Measurements from ENCODE around the gene HSPBP1. TPM values are rescaled to one million over a fixed set of nuclear protein-coding genes. Genes with fewer than 3 reads are reported as not detected.

HSPBP1 gene
- total RNA-seq, 1 donor from 2014 or later = 15.0 TPM

DNA sequence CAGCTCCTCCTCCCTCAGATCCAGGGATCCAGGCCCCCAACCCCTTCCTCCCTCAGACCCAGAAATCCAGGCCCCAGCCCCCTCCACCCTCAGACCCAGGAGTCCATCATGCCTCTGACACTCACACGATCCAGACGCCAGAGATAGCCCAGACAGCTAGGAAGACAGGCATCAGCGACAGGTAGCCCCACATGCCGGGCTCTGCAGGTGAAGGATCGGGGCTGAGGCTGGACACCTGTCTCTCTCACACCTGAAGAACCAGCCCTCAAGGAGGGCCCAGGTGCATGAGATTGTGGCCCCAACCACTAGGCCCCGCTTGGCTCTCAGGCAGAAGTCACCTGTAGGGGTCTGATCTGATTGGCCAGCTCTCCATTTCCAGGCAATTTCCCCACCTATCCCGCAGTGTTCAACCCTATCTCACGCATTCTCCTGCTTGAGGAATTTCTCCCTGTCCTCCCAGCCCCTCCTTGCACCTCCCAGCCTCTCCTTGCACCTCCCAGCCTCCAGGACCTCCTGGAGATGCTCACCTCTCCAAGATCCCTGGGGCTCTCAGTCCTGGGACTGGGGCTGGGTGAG lies 41.0 kb upstream of the HSPBP1 start:
- Mint-ChIP-seq H3K36me3 (no peaks in the 10 kb centered on the region), H3K9me3 (no peaks in the 10 kb centered on the region), H3K27ac (no peak overlapping the region), H3K4me1 (peaks cover 3% of the 10 kb centered on the region), H3K27me3 (ENCODE audit: insufficient read depth, low read depth) (peaks cover 4% of the 10 kb centered on the region), H3K4me3 (no peak overlapping the region)
- Histone ChIP-seq H3K79me2 (ENCODE audit: low read depth) (no peaks in the 10 kb centered on the region), H3K27ac (no peak overlapping the region), H3K27me3 (no peaks in the 10 kb centered on the region), H3K4me2 (no peak overlapping the region), H3K9me3 (ENCODE audit: low read depth) (no peaks in the 10 kb centered on the region), H2AFZ (replicated peaks) (no peak overlapping the region), H4K20me1 (ENCODE audit: low read depth) (no peaks in the 10 kb centered on the region), H3K9ac (no peak overlapping the region), H3F3A (ENCODE audit: low read depth) (no peaks in the 10 kb centered on the region), H3K4me3 (no peak overlapping the region), H3K36me3 (no peaks in the 10 kb centered on the region), H3K4me1 (no peaks in the 10 kb centered on the region)
- TF ChIP-seq, protein P1, sequence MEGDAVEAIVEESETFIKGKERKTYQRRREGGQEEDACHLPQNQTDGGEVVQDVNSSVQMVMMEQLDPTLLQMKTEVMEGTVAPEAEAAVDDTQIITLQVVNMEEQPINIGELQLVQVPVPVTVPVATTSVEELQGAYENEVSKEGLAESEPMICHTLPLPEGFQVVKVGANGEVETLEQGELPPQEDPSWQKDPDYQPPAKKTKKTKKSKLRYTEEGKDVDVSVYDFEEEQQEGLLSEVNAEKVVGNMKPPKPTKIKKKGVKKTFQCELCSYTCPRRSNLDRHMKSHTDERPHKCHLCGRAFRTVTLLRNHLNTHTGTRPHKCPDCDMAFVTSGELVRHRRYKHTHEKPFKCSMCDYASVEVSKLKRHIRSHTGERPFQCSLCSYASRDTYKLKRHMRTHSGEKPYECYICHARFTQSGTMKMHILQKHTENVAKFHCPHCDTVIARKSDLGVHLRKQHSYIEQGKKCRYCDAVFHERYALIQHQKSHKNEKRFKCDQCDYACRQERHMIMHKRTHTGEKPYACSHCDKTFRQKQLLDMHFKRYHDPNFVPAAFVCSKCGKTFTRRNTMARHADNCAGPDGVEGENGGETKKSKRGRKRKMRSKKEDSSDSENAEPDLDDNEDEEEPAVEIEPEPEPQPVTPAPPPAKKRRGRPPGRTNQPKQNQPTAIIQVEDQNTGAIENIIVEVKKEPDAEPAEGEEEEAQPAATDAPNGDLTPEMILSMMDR (IDR thresholded peaks at IDR 0.05) = no peak
- TF ChIP-seq EZH2phosphoT487 (IDR thresholded peaks at IDR 0.05) (no peak), EZH2 (IDR thresholded peaks at IDR 0.05) (no peak)
- no peak for DNase-seq (ENCODE audit: low spot score)

GRCh38 chr19:55319785-55320184 lies 39.9 kb upstream of the HSPBP1 start:
- Histone ChIP-seq H3K9ac (no peak overlapping the region), H3F3A (ENCODE audit: low read depth) (no peaks in the 10 kb centered on the region), H3K4me1 (no peaks in the 10 kb centered on the region), H3K79me2 (ENCODE audit: low read depth) (no peaks in the 10 kb centered on the region), H2AFZ (replicated peaks) (peak overlapping the region; percentile 97), H3K27ac (no peak overlapping the region), H3K4me2 (peak overlapping the region; percentile 71), H4K20me1 (ENCODE audit: low read depth) (no peaks in the 10 kb centered on the region), H3K9me3 (ENCODE audit: low read depth) (no peaks in the 10 kb centered on the region), H3K36me3 (no peaks in the 10 kb centered on the region), H3K27me3 (no peaks in the 10 kb centered on the region), H3K4me3 (peak overlapping the region; percentile 42)
- peak overlapping the region; percentile 58 for H3K4me3 Mint-ChIP-seq
- TF ChIP-seq, protein P1 (IDR thresholded peaks at IDR 0.05) = no peak
- H3K4me1 Mint-ChIP-seq = peaks cover 3% of the 10 kb centered on the region
- H3K36me3 Mint-ChIP-seq = no peaks in the 10 kb centered on the region
- H3K27ac Mint-ChIP-seq = peak overlapping the region; percentile 33
- H3K9me3 Mint-ChIP-seq = no peaks in the 10 kb centered on the region
- peaks cover 8% of the 10 kb centered on the region for H3K27me3 Mint-ChIP-seq (ENCODE audit: insufficient read depth, low read depth)
- DNase-seq (ENCODE audit: low spot score) = peak; percentile 89

DNA sequence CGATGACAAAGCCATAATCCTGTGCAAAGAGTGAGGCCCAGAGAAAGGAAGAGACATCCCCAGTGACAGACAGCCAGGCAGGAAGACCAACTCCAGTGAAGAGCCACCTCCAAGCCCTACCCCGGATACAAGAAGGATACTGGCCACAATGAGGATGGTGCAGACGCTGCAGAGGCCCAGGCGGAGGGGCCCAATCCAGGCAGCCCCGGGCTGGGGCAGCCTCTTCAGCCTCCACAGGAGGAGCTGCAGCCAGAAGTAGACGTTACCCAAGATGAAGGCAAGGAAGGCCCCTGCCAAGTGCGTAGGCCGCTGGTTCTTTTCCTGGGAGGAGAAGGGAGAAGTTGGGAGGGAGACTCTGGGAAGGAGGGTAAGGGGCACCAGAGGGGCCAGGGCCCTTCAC lies 36.7 kb upstream of the HSPBP1 start:
- no peak overlapping the region for H3K27ac Mint-ChIP-seq

More for the DNA sequence above, 36.7 kb upstream of the HSPBP1 start:
- Histone ChIP-seq H3K27ac (no peak overlapping the region), H3K4me2 (no peak overlapping the region), H3F3A (ENCODE audit: low read depth) (peaks cover 10% of the 10 kb centered on the region), H3K4me1 (no peaks in the 10 kb centered on the region), H3K27me3 (no peaks in the 10 kb centered on the region), H2AFZ (replicated peaks) (no peak overlapping the region), H3K4me3 (no peak overlapping the region), H3K9me3 (ENCODE audit: low read depth) (no peaks in the 10 kb centered on the region), H4K20me1 (ENCODE audit: low read depth) (no peaks in the 10 kb centered on the region), H3K9ac (no peak overlapping the region), H3K36me3 (no peaks in the 10 kb centered on the region), H3K79me2 (ENCODE audit: low read depth) (no peaks in the 10 kb centered on the region)
- peaks cover 13% of the 10 kb centered on the region for H3K27me3 Mint-ChIP-seq (ENCODE audit: insufficient read depth, low read depth)
- no peak for DNase-seq (ENCODE audit: low spot score)
- no peaks in the 10 kb centered on the region for H3K9me3 Mint-ChIP-seq
- peaks cover 4% of the 10 kb centered on the region for H3K36me3 Mint-ChIP-seq
- TF ChIP-seq EZH2 (IDR thresholded peaks at IDR 0.05) (no peak), EZH2phosphoT487 (IDR thresholded peaks at IDR 0.05) (no peak)
- TF ChIP-seq, protein P1 (IDR thresholded peaks at IDR 0.05) = no peak
- peaks cover 7% of the 10 kb centered on the region for H3K4me1 Mint-ChIP-seq
- H3K4me3 Mint-ChIP-seq = no peak overlapping the region

Measured in neural progenitor cell (in vitro differentiated cells).